Airway epithelial cell (primary cell): Measurements from ENCODE around the gene CLIP1. TPM values are rescaled to one million over a fixed set of nuclear protein-coding genes. Genes with fewer than 3 reads are reported as not detected.

Experiments
- total RNA-seq: library from RNA; depleted of rRNA; stranded (reverse); fragments of >200 nt; gene quantifications from 2 replicates; pipeline ENCODE4 v1.2.3, GENCODE V29; 2015

CLIP1 gene
- 35.8 and 45.5 TPM in 2 replicates for total RNA-seq

DNA sequence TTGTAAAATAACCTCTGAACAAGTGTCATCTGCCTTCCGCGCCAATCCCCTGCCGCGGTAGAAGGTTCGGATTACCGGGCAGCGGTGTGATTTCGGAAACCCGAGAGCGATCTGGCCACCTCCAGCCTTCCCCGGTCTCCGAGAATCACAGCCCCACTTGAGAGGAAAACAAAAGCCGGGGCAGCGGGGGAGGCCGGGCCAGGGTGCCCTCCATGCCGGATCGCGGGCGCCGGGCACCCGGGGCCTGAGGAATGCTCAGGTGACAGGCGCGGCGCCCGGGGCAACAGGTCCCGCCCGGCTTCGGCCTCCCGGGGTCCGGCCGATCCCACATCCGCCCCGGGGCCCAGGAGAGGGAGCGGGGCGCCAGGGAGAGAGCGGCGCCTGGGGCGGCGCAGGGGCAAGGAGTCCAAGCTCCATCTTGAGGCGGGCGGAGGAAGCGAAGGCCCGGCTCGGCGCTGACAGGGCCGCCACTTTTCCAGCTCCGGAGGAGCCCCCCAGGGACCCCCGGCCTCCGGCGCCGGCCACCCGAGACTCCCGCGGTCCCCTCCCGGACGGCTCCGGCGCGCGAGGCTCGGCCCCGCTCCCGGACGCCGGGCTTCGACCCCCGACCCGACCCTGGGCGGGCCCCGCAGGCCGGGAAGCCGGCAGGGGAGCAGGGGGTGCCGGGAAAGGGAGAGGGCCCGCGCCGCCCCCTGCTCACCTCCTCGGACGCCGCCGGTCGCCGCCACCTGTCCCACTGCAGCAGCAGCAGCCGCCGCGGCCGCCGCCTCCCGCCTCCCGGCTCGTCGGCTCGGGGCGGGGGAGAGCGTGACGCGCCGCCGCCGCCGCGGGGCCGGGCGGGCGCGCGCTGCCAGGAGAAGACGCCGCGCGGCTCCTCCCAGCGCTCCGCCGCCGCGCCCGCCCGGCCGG, at the start of gene CLIP1:
CLIP1 (minus strand) TSS at position 849 of the 909 bp plus-strand sequence. CDS start 42,217 bp downstream, outside the sequence.

DNA sequence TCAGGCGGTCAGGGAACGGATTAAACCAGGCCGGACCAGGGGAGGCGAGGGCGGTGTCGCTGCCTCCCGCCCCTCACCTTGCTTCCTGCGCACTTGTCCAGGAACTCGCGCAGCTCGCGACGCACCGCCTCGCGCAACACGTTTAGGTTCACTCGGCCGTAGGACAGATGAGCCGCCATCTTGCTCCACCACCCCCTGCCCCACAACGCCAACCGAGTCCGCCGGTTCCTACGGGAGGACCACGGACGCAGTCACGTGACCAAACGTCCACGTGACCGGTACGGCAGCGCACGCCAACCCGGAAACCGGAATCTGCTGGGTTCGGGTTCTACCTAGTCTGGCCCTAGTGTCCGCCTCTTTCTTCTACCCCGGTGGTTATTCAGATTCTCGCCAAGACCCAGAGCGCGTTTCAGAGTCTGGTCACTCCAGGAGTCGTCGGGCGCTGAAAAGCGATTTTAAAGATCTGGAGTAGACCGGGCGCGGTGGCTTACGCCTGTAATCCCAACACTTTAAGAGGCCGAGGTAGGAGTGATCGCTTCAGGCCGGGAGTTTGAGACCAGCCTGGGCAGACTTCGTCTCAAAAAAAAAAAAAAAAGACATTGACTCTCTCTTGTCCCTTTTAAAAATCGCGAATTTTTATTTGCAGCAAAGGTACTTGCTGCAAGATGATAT, 156.1 kb downstream of the CLIP1 start, which contains the start of gene VPS33A:
VPS33A (minus strand) TSS at position 265 of the 672 bp plus-strand sequence; CDS start at position 179, 86 bp downstream.

DNA sequence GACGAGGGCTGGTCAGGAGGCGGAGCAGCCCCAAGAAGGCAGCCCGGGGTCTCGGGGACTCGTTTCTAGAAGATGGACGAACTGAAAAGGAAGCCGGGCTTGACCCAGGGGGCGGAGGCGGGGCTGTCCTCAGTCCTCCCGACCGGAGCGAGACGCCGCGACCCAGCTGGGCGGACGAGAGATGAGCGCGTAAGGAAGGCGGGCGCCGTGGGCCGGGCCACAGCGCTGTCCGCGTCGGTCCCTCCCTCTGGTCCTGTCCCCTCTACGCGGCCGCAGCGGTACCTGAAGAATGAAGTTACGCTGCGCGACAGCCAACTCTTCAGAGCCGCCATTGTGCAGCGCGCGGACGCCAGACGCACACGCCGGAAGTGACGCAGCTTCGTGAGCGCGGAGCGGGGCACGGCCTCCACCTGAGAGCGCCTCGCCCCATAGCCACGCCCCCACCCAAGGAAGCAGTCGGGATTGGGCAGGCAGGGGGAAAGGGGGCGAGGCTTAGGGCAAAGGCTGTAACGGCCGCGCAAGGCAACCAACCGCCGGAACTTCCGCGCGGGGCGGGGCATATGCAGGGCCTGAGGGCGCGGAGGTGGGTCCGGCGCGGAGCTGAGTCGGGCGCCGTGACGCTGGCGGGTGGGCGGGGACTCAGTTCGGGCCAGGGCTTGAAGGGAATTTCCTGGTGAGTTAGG, 196.6 kb downstream of the CLIP1 start, which contains the start of gene DIABLO:
DIABLO (minus strand) TSS at position 370 of the 683 bp plus-strand sequence; CDS start at position 332, 38 bp downstream.

Other genes with a start within 250 kb of the CLIP1 start
- gene IL31, start 248.4 kb downstream of the CLIP1 start, total RNA-seq = not detected in 2 replicates
- gene LRRC43, start 239.5 kb downstream of the CLIP1 start, total RNA-seq = not detected in 2 replicates
- gene B3GNT4, start 219.0 kb downstream of the CLIP1 start, total RNA-seq = 2.7 and 3.4 TPM in 2 replicates
- gene DIABLO, start 196.6 kb downstream of the CLIP1 start, total RNA-seq = 58.1 and 77.1 TPM in 2 replicates
- gene VPS33A, start 156.2 kb downstream of the CLIP1 start, total RNA-seq = 11.0 and 16.0 TPM in 2 replicates
- gene ZCCHC8, start 78.3 kb upstream of the CLIP1 start, total RNA-seq = 10.7 and 12.3 TPM in 2 replicates
- 28.8 and 36.7 TPM in 2 replicates for gene RSRC2, start 104.3 kb upstream of the CLIP1 start, total RNA-seq
- 17.1 and 23.4 TPM in 2 replicates for gene KNTC1, start 104.6 kb upstream of the CLIP1 start, total RNA-seq